Astrocyte (in vitro differentiated cells and primary cell): ENCODE results near the gene COX7B2. TPM values are rescaled to one million over a fixed set of nuclear protein-coding genes. Genes with fewer than 3 reads are reported as not detected.
A peak's percentile ranks its signal among the peaks of the same experiment; 100 is the strongest.

Experiments
- DNase-seq: peaks from one replicate; pipeline ENCODE4 v3.0.0-alpha.2; 2010; ENCODE audit warnings: low read depth
- FAIRE-seq: peaks from 2 replicates; lab custom pipeline; 2011; peaks lifted over from hg19 to GRCh38; lab: Jason Lieb, UNC
- H2AFZ ChIP-seq: 2 replicates; pipeline ENCODE4 v1.6.0; 2012; ENCODE audit warnings: low read depth, low read length, inconsistent platforms
- H3K27ac ChIP-seq: 2 replicates; pipeline ENCODE4 v1.5.1; 2011; ENCODE audit warnings: low read depth, low read length, inconsistent platforms
- H3K27me3 ChIP-seq: 2 replicates; pipeline ENCODE4 v1.6.0; 2011; ENCODE audit warnings: low read length, inconsistent platforms; ENCODE audit not compliant: insufficient read depth
- H3K36me3 ChIP-seq: 2 replicates; pipeline ENCODE4 v1.5.1; 2011; ENCODE audit warnings: low read length, inconsistent platforms; ENCODE audit not compliant: insufficient read depth
- H3K4me1 ChIP-seq: 2 replicates; pipeline ENCODE4 v1.5.1; 2011; ENCODE audit warnings: low read length, inconsistent platforms; ENCODE audit not compliant: insufficient read depth
- H3K4me2 ChIP-seq: 2 replicates; pipeline ENCODE4 v1.6.0; 2012; ENCODE audit warnings: low read length, inconsistent platforms
- H3K4me3 ChIP-seq: 2 replicates; pipeline ENCODE4 v1.5.1; 2011; ENCODE audit warnings: low read depth, mild to moderate bottlenecking, low read length, inconsistent platforms; ENCODE audit not compliant: insufficient read depth
- H3K79me2 ChIP-seq: 2 replicates; pipeline ENCODE4 v1.6.0; 2012; ENCODE audit warnings: mild to moderate bottlenecking, low read length, inconsistent platforms; ENCODE audit not compliant: insufficient read depth
- H3K9ac ChIP-seq: 2 replicates; pipeline ENCODE4 v1.6.0; 2012; ENCODE audit warnings: mild to moderate bottlenecking, low read length, inconsistent platforms
- H3K9me3 ChIP-seq: 2 replicates; pipeline ENCODE4 v1.5.1; 2012; ENCODE audit warnings: low read depth, mild to moderate bottlenecking, low read length, inconsistent platforms; ENCODE audit not compliant: insufficient read depth
- H4K20me1 ChIP-seq: 2 replicates; pipeline ENCODE4 v1.6.0; 2012; ENCODE audit warnings: low read length, inconsistent platforms; ENCODE audit not compliant: insufficient read depth
- H3K27ac Mint-ChIP-seq: one replicate; pipeline ENCODE4 v1.8.0; 2021; ENCODE audit warnings: mild to moderate bottlenecking, mixed read lengths; ENCODE audit not compliant: unreplicated experiment
- H3K27me3 Mint-ChIP-seq: one replicate; pipeline ENCODE4 v1.8.0; 2021; ENCODE audit warnings: low read depth, mixed read lengths; ENCODE audit not compliant: unreplicated experiment
- H3K36me3 Mint-ChIP-seq: one replicate; pipeline ENCODE4 v1.8.0; 2021; ENCODE audit warnings: low read depth, mixed read lengths; ENCODE audit not compliant: unreplicated experiment
- H3K4me1 Mint-ChIP-seq: one replicate; pipeline ENCODE4 v1.8.0; 2021; ENCODE audit warnings: low read depth, mixed read lengths; ENCODE audit not compliant: unreplicated experiment
- H3K4me3 Mint-ChIP-seq: one replicate; pipeline ENCODE4 v1.8.0; 2021; ENCODE audit warnings: mild to moderate bottlenecking, moderate library complexity, mixed read lengths; ENCODE audit not compliant: unreplicated experiment
- H3K9me3 Mint-ChIP-seq: one replicate; pipeline ENCODE4 v1.8.0; 2021; ENCODE audit warnings: mild to moderate bottlenecking, mixed read lengths; ENCODE audit not compliant: unreplicated experiment
- EZH2 ChIP-seq: IDR thresholded peaks from 2 replicates; pipeline ENCODE4 v1.6.1; 2012; ENCODE audit warnings: mild to moderate bottlenecking, low read length, inconsistent platforms; ENCODE audit not compliant: insufficient read depth
- total RNA-seq: library from RNA; stranded (reverse); gene quantifications from 2 replicates; pipeline ENCODE4 v1.2.1, GENCODE V29; 2021
- TF ChIP-seq, protein P1 (sequence below): IDR thresholded peaks from 2 replicates; pipeline ENCODE4 v1.5.1; 2011; ENCODE audit warnings: low read depth, mild to moderate bottlenecking, inconsistent platforms, low read length, moderate library complexity; ENCODE audit not compliant: insufficient read depth

COX7B2 gene
- total RNA-seq, 1 donor from 2014 or later = not detected

- no peak for FAIRE-seq
- no peak overlapping the region for H3K4me2 ChIP-seq
These were observed 22.9 kb upstream of the COX7B2 start for GRCh38 chr4:46931981-46932380.

GRCh38 chr4:46930891-46931290, 21.8 kb upstream of the COX7B2 start:
- Mint-ChIP-seq H3K27ac (no peak overlapping the region), H3K27me3 (peaks cover 22% of the 10 kb centered on the region), H3K36me3 (no peaks in the 10 kb centered on the region), H3K4me3 (no peak overlapping the region), H3K4me1 (peaks cover 5% of the 10 kb centered on the region), H3K9me3 (no peaks in the 10 kb centered on the region)
- no peak overlapping the region for H2AFZ ChIP-seq
- no peaks in the 10 kb centered on the region for H3K27me3 ChIP-seq
- H3K9me3 ChIP-seq = no peaks in the 10 kb centered on the region
- no peaks in the 10 kb centered on the region for H3K36me3 ChIP-seq
- no peak overlapping the region for H3K27ac ChIP-seq
- no peak overlapping the region for H3K9ac ChIP-seq
- no peaks in the 10 kb centered on the region for H3K79me2 ChIP-seq
- H3K4me2 ChIP-seq = no peak overlapping the region
- H4K20me1 ChIP-seq = no peaks in the 10 kb centered on the region
- no peak overlapping the region for H3K4me3 ChIP-seq
- no peak for DNase-seq
- no peak for FAIRE-seq
- TF ChIP-seq, protein P1, sequence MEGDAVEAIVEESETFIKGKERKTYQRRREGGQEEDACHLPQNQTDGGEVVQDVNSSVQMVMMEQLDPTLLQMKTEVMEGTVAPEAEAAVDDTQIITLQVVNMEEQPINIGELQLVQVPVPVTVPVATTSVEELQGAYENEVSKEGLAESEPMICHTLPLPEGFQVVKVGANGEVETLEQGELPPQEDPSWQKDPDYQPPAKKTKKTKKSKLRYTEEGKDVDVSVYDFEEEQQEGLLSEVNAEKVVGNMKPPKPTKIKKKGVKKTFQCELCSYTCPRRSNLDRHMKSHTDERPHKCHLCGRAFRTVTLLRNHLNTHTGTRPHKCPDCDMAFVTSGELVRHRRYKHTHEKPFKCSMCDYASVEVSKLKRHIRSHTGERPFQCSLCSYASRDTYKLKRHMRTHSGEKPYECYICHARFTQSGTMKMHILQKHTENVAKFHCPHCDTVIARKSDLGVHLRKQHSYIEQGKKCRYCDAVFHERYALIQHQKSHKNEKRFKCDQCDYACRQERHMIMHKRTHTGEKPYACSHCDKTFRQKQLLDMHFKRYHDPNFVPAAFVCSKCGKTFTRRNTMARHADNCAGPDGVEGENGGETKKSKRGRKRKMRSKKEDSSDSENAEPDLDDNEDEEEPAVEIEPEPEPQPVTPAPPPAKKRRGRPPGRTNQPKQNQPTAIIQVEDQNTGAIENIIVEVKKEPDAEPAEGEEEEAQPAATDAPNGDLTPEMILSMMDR = no peak
- TF ChIP-seq EZH2 = no peak
- H3K4me1 ChIP-seq = no peaks in the 10 kb centered on the region

More at GRCh38 chr4:46931981-46932380, 22.9 kb upstream of the COX7B2 start:
- no peak overlapping the region for H3K27ac ChIP-seq
- H4K20me1 ChIP-seq = no peaks in the 10 kb centered on the region
- no peaks in the 10 kb centered on the region for H3K9me3 Mint-ChIP-seq
- peak; percentile 30 for DNase-seq
- no peak overlapping the region for H2AFZ ChIP-seq
- no peaks in the 10 kb centered on the region for H3K36me3 Mint-ChIP-seq
- H3K79me2 ChIP-seq = no peaks in the 10 kb centered on the region
- no peak overlapping the region for H3K4me3 ChIP-seq
- H3K27me3 Mint-ChIP-seq = peaks cover 14% of the 10 kb centered on the region
- no peaks in the 10 kb centered on the region for H3K9me3 ChIP-seq
- peaks cover 5% of the 10 kb centered on the region for H3K4me1 Mint-ChIP-seq
- no peak overlapping the region for H3K9ac ChIP-seq
- TF ChIP-seq EZH2 = no peak
- TF ChIP-seq, protein P1 = peak; percentile 66
- H3K4me1 ChIP-seq = no peaks in the 10 kb centered on the region
- H3K27me3 ChIP-seq = no peaks in the 10 kb centered on the region
- H3K27ac Mint-ChIP-seq = no peak overlapping the region
- no peaks in the 10 kb centered on the region for H3K36me3 ChIP-seq
- H3K4me3 Mint-ChIP-seq = no peak overlapping the region

- no peaks in the 10 kb centered on the region for H3K36me3 ChIP-seq
- Mint-ChIP-seq H3K36me3 (no peaks in the 10 kb centered on the region), H3K9me3 (no peaks in the 10 kb centered on the region), H3K27ac (no peak overlapping the region), H3K4me1 (peaks cover 3% of the 10 kb centered on the region), H3K27me3 (peaks cover 22% of the 10 kb centered on the region), H3K4me3 (no peak overlapping the region)
- H3K79me2 ChIP-seq = no peaks in the 10 kb centered on the region
- TF ChIP-seq, protein P1 = no peak
- TF ChIP-seq EZH2 = no peak
- H2AFZ ChIP-seq = no peak overlapping the region
- H3K9me3 ChIP-seq = no peaks in the 10 kb centered on the region
- FAIRE-seq (no peak), DNase-seq (peak; percentile 37)
- H3K4me1 ChIP-seq = no peaks in the 10 kb centered on the region
- H4K20me1 ChIP-seq = no peaks in the 10 kb centered on the region
- H3K27me3 ChIP-seq = no peaks in the 10 kb centered on the region
- H3K4me2 ChIP-seq = no peak overlapping the region
- H3K4me3 ChIP-seq = no peak overlapping the region
- H3K27ac ChIP-seq = no peak overlapping the region
- H3K9ac ChIP-seq = no peak overlapping the region
These were observed 18.2 kb upstream of the COX7B2 start for GRCh38 chr4:46927201-46927600.
